Immature natural killer cell (primary cell): ENCODE data around the gene TADA1. TPM values are rescaled to one million over a fixed set of nuclear protein-coding genes. Genes with fewer than 3 reads are reported as not detected.

Source experiments
- DNase-seq, 3 donors: peaks; one replicate each; pipeline ENCODE4 v3.0.0; 2022; ENCODE audit warnings: mixed read lengths in 1 of 3
- H3K27ac Mint-ChIP-seq, 6 donors: one replicate each; pipeline ENCODE4 v1.8.0; 2020; ENCODE audit warnings: mixed read lengths in 6 of 6, mild to moderate bottlenecking in 5 of 6, inconsistent platforms in 4 of 6, moderate library complexity in 3 of 6
- H3K27me3 Mint-ChIP-seq, 3 donors: one replicate each; pipeline ENCODE4 v1.8.0; 2020 to 2021; ENCODE audit warnings: low read depth in 3 of 3, mild to moderate bottlenecking in 3 of 3, mixed read lengths in 3 of 3, moderate library complexity in 3 of 3, inconsistent platforms in 1 of 3
- H3K36me3 Mint-ChIP-seq, 3 donors: one replicate each; pipeline ENCODE4 v1.8.0; 2020; ENCODE audit warnings: mixed read lengths in 3 of 3, inconsistent platforms in 2 of 3, mild to moderate bottlenecking in 2 of 3
- H3K4me1 Mint-ChIP-seq, 2 donors: one replicate each; pipeline ENCODE4 v1.8.0; 2020; ENCODE audit warnings: inconsistent platforms in 2 of 2, mild to moderate bottlenecking in 2 of 2, mixed read lengths in 2 of 2, moderate library complexity in 1 of 2
- H3K4me3 Mint-ChIP-seq, 5 donors: one replicate each; pipeline ENCODE4 v1.8.0; 2020; ENCODE audit warnings: mild to moderate bottlenecking in 5 of 5, mixed read lengths in 5 of 5, inconsistent platforms in 3 of 5, moderate library complexity in 3 of 5
- H3K9me3 Mint-ChIP-seq, 6 donors: one replicate each; pipeline ENCODE4 v1.8.0; 2020; ENCODE audit warnings: mild to moderate bottlenecking in 6 of 6, mixed read lengths in 6 of 6, inconsistent platforms in 4 of 6, moderate library complexity in 3 of 6
- polyA plus RNA-seq, 3 donors: library from polyadenylated mRNA; unstranded; fragments of 300-500 nt; fragmentation: Illumina TruSeq; gene quantifications; one replicate each; pipeline ENCODE4 v1.2.3, GENCODE V29; 2021

TADA1 gene
- polyA plus RNA-seq, 3 donors from 2014 or later, result 14.4 to 16.6 (median 16.3) TPM

DNA sequence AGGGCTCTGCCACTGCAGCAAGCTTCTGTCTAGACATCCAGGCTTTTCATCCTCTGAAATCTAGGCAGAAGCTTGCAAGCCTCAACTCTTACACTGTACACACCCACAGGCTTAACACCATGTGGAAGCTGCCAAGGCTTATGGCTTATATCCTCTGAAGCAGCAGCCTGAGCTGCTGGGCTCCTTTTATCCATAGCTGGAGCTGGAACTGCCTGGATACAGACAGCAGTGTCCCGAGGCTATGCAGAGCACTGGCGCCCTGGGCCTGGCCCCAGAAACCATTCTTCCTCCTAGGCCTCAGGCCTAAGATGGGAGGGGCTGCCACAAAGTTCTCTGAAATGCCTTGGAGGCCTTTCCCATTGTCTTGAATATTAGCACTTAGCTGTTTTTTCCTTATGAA is 56.1 kb downstream of the TADA1 start:
- no peak for DNase-seq
- Mint-ChIP-seq H3K4me1 (no peaks in the 10 kb centered on the region), H3K36me3 (peaks cover 0 to 3% (median 0%) of the 10 kb centered on the region in 3 donors), H3K27ac (no peak overlapping the region), H3K27me3 (peaks cover 2 to 5% (median 2%) of the 10 kb centered on the region in 3 donors), H3K9me3 (peaks cover 3 to 17% (median 10%) of the 10 kb centered on the region in 6 donors), H3K4me3 (no peak overlapping the region)

- no peaks in the 10 kb centered on the region for H3K4me1 Mint-ChIP-seq
These were observed 61.5 kb downstream of the TADA1 start for GRCh38 chr1:166814611-166815010.

DNA sequence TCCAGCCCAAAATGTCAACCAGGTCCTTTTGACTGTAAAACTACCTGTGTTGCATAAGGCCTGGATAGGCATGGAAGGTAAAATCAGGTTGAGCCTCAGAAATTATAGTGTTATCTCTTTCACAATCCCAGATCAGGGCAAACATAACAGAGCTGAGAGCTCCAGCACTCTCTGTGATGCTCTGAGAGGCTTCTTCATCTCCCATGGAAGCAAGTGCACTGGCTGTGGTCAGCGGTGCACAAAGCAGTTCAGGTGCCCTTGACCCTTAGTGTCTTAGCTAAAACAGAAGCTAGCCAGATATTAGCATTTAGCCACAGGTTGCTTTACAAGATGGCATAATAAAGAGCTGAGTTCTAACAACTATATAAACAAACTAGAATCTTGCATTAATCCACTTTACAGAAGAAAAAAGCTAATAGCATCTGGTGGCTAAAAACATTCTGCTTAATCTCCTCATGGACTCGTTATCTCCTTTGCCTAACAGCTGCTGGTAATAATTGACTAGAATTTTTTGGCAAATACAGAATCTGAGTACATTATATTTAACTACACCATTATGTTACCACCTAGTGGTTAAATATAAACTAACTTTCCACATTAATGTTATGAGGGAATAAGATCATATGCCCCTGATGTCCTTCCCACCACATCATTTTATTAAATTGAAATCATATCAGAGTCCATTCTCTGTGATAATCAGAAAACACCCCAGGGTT is 62.4 kb downstream of the TADA1 start:
- H3K9me3 Mint-ChIP-seq, result peaks cover 0 to 3% (median 0%) of the 10 kb centered on the region in 6 donors
- peaks cover 1 to 3% (median 3%) of the 10 kb centered on the region in 3 donors for H3K27me3 Mint-ChIP-seq
- no peaks in the 10 kb centered on the region for H3K4me1 Mint-ChIP-seq
- H3K36me3 Mint-ChIP-seq, result no peaks in the 10 kb centered on the region
- DNase-seq, result no peak
- H3K27ac Mint-ChIP-seq, result no peak overlapping the region
- no peak overlapping the region for H3K4me3 Mint-ChIP-seq

More at GRCh38 chr1:166814611-166815010, 61.5 kb downstream of the TADA1 start:
- Mint-ChIP-seq H3K4me3 (no peak overlapping the region), H3K27me3 (peaks cover 3% of the 10 kb centered on the region in 3 donors), H3K9me3 (peaks cover 0 to 8% (median 2%) of the 10 kb centered on the region in 6 donors), H3K36me3 (no peaks in the 10 kb centered on the region), H3K27ac (no peak overlapping the region)
- no peak for DNase-seq

- no peaks in the 10 kb centered on the region for H3K4me1 Mint-ChIP-seq
- H3K27ac Mint-ChIP-seq, result no peak overlapping the region
- no peaks in the 10 kb centered on the region for H3K36me3 Mint-ChIP-seq
- DNase-seq, result no peak
- peaks cover 3 to 5% (median 3%) of the 10 kb centered on the region in 3 donors for H3K27me3 Mint-ChIP-seq
- H3K9me3 Mint-ChIP-seq, result peaks cover 0 to 3% (median 0%) of the 10 kb centered on the region in 6 donors
- H3K4me3 Mint-ChIP-seq, result no peak overlapping the region
These were observed 64.4 kb downstream of the TADA1 start for GRCh38 chr1:166811691-166812090.

DNA sequence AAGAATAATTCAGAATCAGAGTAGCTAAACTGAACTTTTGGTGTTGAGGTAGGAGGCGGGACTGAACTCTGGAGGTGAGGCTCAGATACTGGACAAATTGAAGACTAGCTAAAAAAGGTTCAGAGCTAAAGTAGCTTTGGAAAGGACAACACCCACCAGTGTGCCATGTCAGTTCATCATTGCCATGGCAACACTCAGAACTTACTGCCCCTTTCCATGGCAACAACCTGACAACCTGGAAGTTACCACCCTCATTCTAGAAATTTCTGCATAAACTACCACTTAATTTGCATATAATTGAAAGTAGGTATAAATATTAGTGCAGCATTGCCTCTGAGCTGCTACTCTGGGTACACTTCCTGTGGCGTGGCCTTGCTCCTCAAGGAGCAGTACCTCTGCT is 67.1 kb downstream of the TADA1 start:
- no peak for DNase-seq
- H3K27ac Mint-ChIP-seq, result no peak overlapping the region
- H3K9me3 Mint-ChIP-seq, result peaks cover 0 to 3% (median 0%) of the 10 kb centered on the region in 6 donors
- peaks cover 3 to 5% (median 3%) of the 10 kb centered on the region in 3 donors for H3K27me3 Mint-ChIP-seq
- H3K36me3 Mint-ChIP-seq, result no peaks in the 10 kb centered on the region
- no peak overlapping the region for H3K4me3 Mint-ChIP-seq
- H3K4me1 Mint-ChIP-seq, result no peaks in the 10 kb centered on the region

Other genes with a start within 250 kb of the TADA1 start
- 10 to 100 TPM in 1 of 3 donors, 1 to 10 TPM in 2; 2.8 to 10.8 (median 8.3) TPM for gene POGK, start 36.8 kb downstream of the TADA1 start, polyA plus RNA-seq
- gene ILDR2, start 99.3 kb upstream of the TADA1 start, polyA plus RNA-seq, result 1 to 10 TPM in 1 of 3 donors, not detected in 2; 1.9 TPM
- not detected for gene MAEL, start 113.0 kb upstream of the TADA1 start, polyA plus RNA-seq
- gene GPA33, start 214.1 kb upstream of the TADA1 start, polyA plus RNA-seq, result 10 to 100 TPM in 1 of 3 donors, 1 to 10 TPM in 2; 6.7 to 23.8 (median 7.7) TPM
- gene STYXL2, start 217.8 kb upstream of the TADA1 start, polyA plus RNA-seq, result not detected